BJ (cell line): ENCODE results near the gene BCAS3. TPM values are rescaled to one million over a fixed set of nuclear protein-coding genes. Genes with fewer than 3 reads are reported as not detected.

Experiments used
- CTCF ChIA-PET: fragments of 350-600 bp; formaldehyde crosslinking; extraction: SDS; loops from one replicate; lab custom pipeline; 2021; ENCODE audit warnings: antibody characterized with exemption, inconsistent platforms; lab: Yijun Ruan, JAX
- POLR2A ChIA-PET: fragments of 300-600 bp; sonication (Branson Sonifier 250); formaldehyde crosslinking; extraction: SDS; loops from one replicate; lab custom pipeline; 2021; ENCODE audit warnings: antibody characterized with exemption; lab: Charles Lee
- DNase-seq: peaks from one replicate; pipeline ENCODE4 v3.0.0-alpha.2; 2011; ENCODE audit warnings: low read depth
- H3K27me3 ChIP-seq: 2 replicates; pipeline ENCODE4 v1.6.0; 2011; ENCODE audit warnings: low read length; ENCODE audit not compliant: control insufficient read depth, insufficient read depth
- H3K36me3 ChIP-seq: 2 replicates; pipeline ENCODE4 v1.5.1; 2011; ENCODE audit warnings: low read length; ENCODE audit not compliant: control insufficient read depth, insufficient read depth
- H3K4me3 ChIP-seq: 2 replicates; pipeline ENCODE4 v1.5.1; 2011; ENCODE audit warnings: low read depth, mild to moderate bottlenecking, control low read depth, low read length
- polyA plus RNA-seq: library from polyadenylated mRNA; depleted of rRNA; stranded (reverse); fragments of >200 nt; gene quantifications from 2 replicates; pipeline ENCODE4 v1.2.3, GENCODE V29; 2011
- TF ChIP-seq, protein P1 (sequence below): IDR thresholded peaks from 2 replicates; pipeline ENCODE4 v1.5.1; 2011; ENCODE audit warnings: low read depth, mild to moderate bottlenecking, control low read depth, inconsistent platforms, low read length, moderate library complexity; ENCODE audit not compliant: insufficient read depth

Gene BCAS3
- polyA plus RNA-seq, 1 experiment: 19.5 TPM

DNA sequence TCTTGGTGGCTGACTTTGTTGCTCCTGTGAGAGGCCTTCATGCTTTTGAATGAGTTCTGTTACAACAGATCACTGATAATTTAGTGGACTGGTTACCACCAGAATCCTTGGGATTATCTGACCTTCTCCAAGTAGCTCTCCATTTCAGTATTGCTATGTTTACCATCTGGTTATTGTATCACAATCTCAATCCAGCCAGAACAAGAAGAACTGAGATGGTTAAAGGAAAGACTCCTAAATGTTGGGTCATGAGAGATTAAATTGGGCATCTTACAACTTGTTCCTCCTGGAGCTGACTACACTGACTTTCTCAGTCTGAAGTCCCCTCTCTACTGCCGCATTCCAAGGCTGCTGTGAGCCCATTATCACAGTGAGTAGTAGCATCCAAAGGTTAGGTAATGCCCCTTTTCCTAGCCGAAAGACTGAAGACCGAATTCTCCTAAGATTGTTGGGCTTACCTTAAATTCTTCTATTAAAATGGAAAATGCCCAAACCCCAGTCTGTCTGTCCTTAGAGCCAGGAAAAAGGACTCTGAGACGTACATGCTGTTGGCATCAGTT is 540.3 kb downstream of the BCAS3 start:
- ChIA-PET CTCF (interaction anchor here (0.6 to 1.7 kb wide), 5 partner anchors 14 to 178 kb away, joined by 3 read pairs; no protein-coding TSS in a partner anchor), POLR2A (no interaction called here)
- no peak for DNase-seq
- H3K36me3 ChIP-seq: no peaks in the 10 kb centered on the region
- no peak overlapping the region for H3K4me3 ChIP-seq
- TF ChIP-seq, protein P1, sequence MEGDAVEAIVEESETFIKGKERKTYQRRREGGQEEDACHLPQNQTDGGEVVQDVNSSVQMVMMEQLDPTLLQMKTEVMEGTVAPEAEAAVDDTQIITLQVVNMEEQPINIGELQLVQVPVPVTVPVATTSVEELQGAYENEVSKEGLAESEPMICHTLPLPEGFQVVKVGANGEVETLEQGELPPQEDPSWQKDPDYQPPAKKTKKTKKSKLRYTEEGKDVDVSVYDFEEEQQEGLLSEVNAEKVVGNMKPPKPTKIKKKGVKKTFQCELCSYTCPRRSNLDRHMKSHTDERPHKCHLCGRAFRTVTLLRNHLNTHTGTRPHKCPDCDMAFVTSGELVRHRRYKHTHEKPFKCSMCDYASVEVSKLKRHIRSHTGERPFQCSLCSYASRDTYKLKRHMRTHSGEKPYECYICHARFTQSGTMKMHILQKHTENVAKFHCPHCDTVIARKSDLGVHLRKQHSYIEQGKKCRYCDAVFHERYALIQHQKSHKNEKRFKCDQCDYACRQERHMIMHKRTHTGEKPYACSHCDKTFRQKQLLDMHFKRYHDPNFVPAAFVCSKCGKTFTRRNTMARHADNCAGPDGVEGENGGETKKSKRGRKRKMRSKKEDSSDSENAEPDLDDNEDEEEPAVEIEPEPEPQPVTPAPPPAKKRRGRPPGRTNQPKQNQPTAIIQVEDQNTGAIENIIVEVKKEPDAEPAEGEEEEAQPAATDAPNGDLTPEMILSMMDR: no peak
- no peaks in the 10 kb centered on the region for H3K27me3 ChIP-seq

GRCh38 chr17:61218438-61218837 is 540.8 kb downstream of the BCAS3 start:
- ChIA-PET CTCF (interaction anchor here (0.8 to 1.7 kb wide), 4 partner anchors 13 to 90 kb away, joined by 3 read pairs; no protein-coding TSS in a partner anchor), POLR2A (no interaction called here)
- TF ChIP-seq, protein P1: no peak
- H3K4me3 ChIP-seq: no peak overlapping the region
- H3K36me3 ChIP-seq: no peaks in the 10 kb centered on the region
- no peaks in the 10 kb centered on the region for H3K27me3 ChIP-seq
- DNase-seq: peak; percentile 31

GRCh38 chr17:61219460-61219859 is 541.8 kb downstream of the BCAS3 start:
- TF ChIP-seq, protein P1: no peak
- ChIA-PET POLR2A (no interaction called here), CTCF (interaction anchor here (0.9 to 1.7 kb wide), 3 partner anchors 10 to 18 kb away, joined by 3 read pairs; no protein-coding TSS in a partner anchor)
- no peaks in the 10 kb centered on the region for H3K27me3 ChIP-seq
- no peaks in the 10 kb centered on the region for H3K36me3 ChIP-seq
- no peak overlapping the region for H3K4me3 ChIP-seq
- peak; percentile 43 for DNase-seq

DNA sequence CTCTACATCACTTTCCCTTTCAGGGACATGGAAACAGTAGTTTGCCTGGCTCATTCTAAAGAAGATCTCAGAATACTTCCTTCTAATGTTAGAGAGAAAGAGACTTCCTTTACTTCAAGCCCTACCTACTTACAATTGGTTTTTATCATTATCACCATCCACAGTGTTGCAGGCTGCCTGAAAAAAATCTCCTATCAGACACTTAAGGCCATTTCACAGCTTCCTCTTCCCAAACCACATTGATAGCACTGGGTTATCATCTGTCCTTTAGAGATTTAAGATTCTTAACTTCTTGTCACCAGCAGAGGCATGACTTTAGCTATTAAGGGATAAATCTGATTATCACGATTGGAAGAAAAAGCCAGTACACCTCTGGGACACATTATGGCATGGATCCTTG is 543.5 kb downstream of the BCAS3 start:
- no peaks in the 10 kb centered on the region for H3K36me3 ChIP-seq
- H3K4me3 ChIP-seq: no peak overlapping the region
- TF ChIP-seq, protein P1: no peak
- no peak for DNase-seq
- ChIA-PET POLR2A (no interaction called here), CTCF (no interaction called here)
- no peaks in the 10 kb centered on the region for H3K27me3 ChIP-seq

GRCh38 chr17:61221597-61222471 is 544.2 kb downstream of the BCAS3 start:
- CTCF ChIA-PET: interaction anchor here (0.8 kb wide), 1 partner anchor 79 kb away, joined by 3 read pairs; no protein-coding TSS in a partner anchor
- TF ChIP-seq, protein P1: no peak
- Histone ChIP-seq H3K36me3 (no peaks in the 10 kb centered on the region), H3K4me3 (no peak overlapping the region), H3K27me3 (no peaks in the 10 kb centered on the region)
- POLR2A ChIA-PET: no interaction called here
- no peak for DNase-seq
